Measurements from ENCODE around the gene GTF2H4. TPM values are rescaled to one million over a fixed set of nuclear protein-coding genes. Genes with fewer than 3 reads are reported as not detected.
A peak's percentile ranks its signal among the peaks of the same experiment; 100 is the strongest.

Gene GTF2H4
- polyA plus RNA-seq, 10 donors: 18.8 to 29.7 (median 21.6) TPM

- DNase-seq: peak in 2 of 3 donors; percentile 34 to 79
Measured at GRCh38 chr6:30881392-30882203, 26.4 kb upstream of the GTF2H4 start.

GRCh38 chr6:30882204-30882758 lies 25.7 kb upstream of the GTF2H4 start:
- DNase-seq: peak in 2 of 3 donors; percentile 34 to 66

- peak in 2 of 3 donors; percentile 13 to 65 for DNase-seq
Measured at GRCh38 chr6:30882759-30883684, 25.0 kb upstream of the GTF2H4 start.

GRCh38 chr6:30883685-30884520 lies 24.1 kb upstream of the GTF2H4 start, which contains the start of gene DDR1:
Gene DDR1, plus strand, starts transcription at chr6:30884519. Its CDS starts 4,211 bp downstream, at chr6:30888730.
- DNase-seq: peak; percentile 78 to 94 (median 88)

- DNase-seq: peak in 2 of 3 donors; percentile 34 to 70
Measured at GRCh38 chr6:30884521-30885480, 23.2 kb upstream of the GTF2H4 start.

- peak in 2 of 3 donors; percentile 27 to 57 for DNase-seq
Measured at GRCh38 chr6:30885481-30885998, 22.5 kb upstream of the GTF2H4 start.

GRCh38 chr6:30885999-30886896 lies 21.8 kb upstream of the GTF2H4 start:
- DNase-seq: peak in 2 of 3 donors; percentile 44 to 72

GRCh38 chr6:30886897-30887255 lies 21.1 kb upstream of the GTF2H4 start:
- no peak for DNase-seq

GRCh38 chr6:30887901-30888815 lies 19.8 kb upstream of the GTF2H4 start:
- DNase-seq: no peak

- no peak for DNase-seq
Measured at GRCh38 chr6:30888816-30889495, 19.1 kb upstream of the GTF2H4 start.

- DNase-seq: no peak
Measured at GRCh38 chr6:30889496-30889885, 18.5 kb upstream of the GTF2H4 start.

- no peak for DNase-seq
Measured at GRCh38 chr6:30889921-30890645, 17.9 kb upstream of the GTF2H4 start.

- DNase-seq: no peak
Measured at GRCh38 chr6:30890646-30891449, 17.2 kb upstream of the GTF2H4 start.

GRCh38 chr6:30891450-30891723 lies 16.6 kb upstream of the GTF2H4 start:
- DNase-seq: no peak

GRCh38 chr6:30891816-30892538 lies 16.0 kb upstream of the GTF2H4 start:
- no peak for DNase-seq
